HG02970 (cell line): Measurements from ENCODE around the gene COBL.

Experiments used
- ATAC-seq: cut with Tn5 transposase; IDR thresholded peaks from one replicate; pipeline ENCODE4 v1.9.1; 2021; ENCODE audit warnings: mild to moderate bottlenecking, moderate library complexity, moderate number of reproducible peaks; ENCODE audit not compliant: unreplicated experiment, low FRiP score

Gene COBL, protein sequence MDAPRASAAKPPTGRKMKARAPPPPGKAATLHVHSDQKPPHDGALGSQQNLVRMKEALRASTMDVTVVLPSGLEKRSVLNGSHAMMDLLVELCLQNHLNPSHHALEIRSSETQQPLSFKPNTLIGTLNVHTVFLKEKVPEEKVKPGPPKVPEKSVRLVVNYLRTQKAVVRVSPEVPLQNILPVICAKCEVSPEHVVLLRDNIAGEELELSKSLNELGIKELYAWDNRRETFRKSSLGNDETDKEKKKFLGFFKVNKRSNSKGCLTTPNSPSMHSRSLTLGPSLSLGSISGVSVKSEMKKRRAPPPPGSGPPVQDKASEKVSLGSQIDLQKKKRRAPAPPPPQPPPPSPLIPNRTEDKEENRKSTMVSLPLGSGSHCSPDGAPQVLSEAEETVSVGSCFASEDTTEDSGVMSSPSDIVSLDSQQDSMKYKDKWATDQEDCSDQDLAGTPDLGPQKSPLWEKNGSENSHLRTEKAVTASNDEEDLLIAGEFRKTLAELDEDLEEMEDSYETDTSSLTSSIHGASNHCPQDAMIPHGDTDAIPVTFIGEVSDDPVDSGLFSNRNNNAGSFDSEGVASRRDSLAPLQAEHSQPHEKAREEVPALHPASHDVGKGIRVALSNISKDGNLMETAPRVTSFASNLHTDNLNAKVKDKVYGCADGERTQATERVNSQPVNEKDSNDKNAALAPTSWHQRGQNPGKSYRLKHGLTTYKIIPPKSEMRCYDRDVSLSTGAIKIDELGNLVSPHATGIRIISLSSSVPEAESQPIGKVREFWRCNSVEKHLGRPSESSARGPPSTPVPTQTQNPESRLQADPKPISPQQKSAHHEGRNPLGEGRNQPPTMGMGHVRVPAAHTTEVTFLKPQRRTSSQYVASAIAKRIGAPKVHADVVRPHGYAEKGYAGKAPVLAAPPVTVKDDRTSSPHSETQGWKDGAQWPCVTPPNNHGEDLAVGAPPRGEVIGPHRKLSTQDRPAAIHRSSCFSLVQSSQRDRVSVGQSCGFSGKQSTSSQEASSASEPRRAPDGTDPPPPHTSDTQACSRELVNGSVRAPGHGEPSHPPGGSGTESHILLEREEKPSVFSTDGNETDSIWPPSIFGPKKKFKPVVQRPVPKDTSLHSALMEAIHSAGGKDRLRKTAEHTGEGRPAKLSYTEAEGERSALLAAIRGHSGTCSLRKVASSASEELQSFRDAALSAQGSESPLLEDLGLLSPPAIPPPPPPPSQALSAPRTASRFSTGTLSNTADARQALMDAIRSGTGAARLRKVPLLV

DNA sequence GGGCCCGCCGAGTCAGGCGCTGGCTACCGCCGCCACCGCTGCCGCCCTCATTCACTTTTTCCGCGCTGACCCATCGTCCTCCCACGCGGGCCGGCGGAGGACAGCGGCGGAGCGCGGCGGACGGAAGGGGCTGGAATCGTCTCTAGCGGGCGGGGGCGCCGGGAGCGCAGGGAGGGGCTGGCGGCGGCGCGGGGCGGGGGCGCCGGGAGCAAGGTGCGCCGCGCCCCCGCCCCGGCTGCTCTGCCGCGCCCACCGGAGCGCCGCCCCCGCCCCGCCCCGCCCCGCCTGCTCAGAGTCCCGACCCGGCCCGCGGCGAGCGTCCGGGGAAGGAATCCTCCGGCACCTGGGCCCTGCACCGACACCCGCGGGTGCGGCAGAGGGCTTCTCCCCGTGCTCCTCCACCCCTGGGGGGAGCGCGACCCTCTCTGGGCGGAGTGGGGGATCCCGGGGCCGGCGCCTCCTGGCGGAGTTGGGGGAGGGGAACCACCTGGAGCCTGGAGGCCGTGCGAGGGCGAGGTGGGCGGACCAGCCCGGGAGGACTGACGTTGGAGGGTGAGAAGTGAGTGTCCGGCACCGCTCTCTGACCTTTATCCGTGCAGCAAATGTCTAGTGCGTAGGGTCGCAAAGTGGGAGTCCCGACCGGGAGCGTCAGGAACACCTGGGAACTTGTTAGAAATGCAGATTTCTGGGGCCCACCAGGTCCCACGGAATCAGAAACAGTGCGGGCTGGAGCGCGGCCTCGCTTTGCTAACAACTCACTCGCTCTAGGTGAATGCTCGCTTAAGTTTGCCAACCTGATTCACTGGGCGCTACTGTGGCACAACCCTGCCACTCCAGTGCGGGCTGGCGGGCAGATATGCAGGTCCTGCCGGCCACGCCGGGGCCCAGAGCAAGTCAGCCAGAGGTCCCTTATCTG lies at the start of gene COBL:
TSS of gene COBL (minus strand) at position 144 of the 916 bp plus-strand sequence. CDS start 176 bp downstream, outside the sequence.
- no peak for ATAC-seq

DNA sequence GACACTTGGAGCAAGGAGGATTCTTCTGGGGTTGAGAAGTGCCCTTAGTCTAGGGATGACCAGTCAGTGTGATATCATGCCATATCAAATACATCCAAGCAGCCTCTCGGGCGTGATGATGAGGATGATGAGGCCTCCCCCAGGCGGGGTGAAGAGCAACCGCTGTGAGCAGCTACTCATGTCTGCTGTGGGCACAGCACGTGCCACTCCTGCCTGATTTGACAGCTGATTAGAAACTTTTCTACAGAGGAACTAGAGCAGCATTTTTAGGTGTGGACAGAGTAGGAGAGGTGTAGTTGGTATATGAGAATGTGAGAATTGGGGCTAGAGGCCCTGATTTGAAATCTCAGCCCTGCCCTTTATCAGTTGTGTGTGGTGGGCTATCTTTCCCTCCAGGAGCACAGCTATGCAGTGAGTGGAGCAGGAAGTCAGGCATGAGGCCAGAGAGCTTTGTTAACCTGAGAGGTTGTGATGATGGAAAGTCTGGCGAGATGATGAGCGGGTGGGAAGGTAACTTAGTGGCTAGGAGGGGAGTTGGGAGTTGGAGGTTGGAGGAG lies 49.6 kb upstream of the COBL start:
- no peak for ATAC-seq

DNA sequence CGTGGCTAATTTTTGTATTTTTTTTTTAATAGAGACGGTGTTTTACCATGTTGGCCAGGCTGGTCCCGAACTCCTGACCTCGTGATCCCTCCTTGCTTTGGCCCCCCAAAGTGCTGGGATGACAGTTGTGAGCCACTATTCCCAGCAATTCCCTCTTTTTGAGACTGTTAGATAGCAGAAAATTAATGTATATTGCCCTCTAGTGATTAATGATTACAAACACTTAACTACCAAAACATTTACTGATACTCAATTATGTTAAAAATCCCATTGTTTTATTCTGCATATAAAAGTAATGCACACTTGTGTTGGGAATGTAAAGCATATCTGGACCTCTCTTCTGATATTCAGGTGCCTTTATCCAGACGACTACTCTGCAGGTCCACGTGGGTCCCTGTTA lies 41.2 kb upstream of the COBL start:
- ATAC-seq = no peak

DNA sequence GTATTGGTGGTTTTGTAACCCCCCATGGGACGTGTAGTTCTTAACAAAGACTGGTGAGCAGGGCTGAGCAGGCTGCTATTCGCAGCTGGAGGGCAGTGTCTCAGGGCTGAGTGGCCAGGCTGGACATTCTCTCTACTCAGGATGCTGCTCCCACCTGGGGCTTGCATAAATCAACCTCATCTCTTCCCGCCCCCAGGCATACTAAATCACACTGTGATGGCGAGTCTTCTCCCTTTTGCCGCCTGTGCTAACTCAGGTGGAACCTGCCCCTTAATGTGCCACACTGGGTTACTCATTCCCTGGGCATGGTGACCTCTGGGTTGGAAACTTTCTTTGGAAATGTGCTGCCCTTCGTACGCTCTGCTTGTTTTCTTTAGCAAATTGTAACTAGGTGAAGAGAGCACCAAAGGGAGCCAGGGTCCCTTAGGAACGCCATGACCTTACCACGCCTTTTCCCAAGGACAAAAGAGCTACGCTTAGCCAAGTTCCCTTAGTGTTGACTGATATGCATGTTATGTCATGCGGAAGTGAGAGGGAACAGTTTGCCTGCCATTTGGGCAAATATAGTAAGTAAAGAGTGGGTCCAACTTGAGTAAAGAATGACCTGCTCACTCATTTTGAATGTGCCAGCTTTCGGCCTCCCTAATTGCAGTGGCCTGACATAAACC lies 40.4 kb upstream of the COBL start:
- ATAC-seq = no peak

DNA sequence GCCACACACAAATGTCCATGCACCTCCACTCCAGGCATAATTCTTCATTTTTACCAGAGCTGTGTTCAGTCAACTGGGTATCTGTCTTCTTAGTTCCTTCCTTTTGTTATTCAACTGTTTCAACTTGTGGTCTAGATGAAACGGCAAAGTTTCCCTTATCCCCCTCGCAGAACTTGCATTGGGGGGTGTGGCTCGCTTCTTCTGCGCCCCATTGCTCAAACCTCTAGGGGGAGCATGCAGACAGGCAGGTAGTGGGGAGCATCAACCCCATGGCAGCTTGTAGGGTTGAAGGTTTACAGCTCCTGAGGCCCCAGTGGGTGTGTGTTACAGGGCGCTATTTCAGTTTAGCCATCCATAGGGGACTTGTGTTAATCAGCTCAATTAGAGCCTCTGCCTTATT lies 38.3 kb upstream of the COBL start:
- no peak for ATAC-seq

DNA sequence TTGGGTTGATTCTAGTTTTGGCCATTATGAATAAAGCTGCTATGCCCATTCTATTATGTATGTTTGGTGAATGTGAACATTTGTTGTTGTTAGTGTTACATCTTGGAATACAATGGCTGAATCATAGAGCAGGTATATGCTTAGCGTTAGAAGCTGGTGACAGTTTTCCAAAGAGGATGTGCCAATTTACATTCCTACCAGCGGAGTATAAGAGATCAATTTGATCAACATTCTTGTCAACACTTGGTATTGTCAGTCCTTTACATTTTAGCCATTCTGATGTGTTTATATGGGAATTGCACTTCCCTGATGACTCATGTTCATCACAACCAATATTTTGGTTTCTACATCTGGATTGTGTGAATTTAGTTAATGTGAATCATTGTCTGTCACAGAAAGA lies 37.8 kb upstream of the COBL start:
- no peak for ATAC-seq

DNA sequence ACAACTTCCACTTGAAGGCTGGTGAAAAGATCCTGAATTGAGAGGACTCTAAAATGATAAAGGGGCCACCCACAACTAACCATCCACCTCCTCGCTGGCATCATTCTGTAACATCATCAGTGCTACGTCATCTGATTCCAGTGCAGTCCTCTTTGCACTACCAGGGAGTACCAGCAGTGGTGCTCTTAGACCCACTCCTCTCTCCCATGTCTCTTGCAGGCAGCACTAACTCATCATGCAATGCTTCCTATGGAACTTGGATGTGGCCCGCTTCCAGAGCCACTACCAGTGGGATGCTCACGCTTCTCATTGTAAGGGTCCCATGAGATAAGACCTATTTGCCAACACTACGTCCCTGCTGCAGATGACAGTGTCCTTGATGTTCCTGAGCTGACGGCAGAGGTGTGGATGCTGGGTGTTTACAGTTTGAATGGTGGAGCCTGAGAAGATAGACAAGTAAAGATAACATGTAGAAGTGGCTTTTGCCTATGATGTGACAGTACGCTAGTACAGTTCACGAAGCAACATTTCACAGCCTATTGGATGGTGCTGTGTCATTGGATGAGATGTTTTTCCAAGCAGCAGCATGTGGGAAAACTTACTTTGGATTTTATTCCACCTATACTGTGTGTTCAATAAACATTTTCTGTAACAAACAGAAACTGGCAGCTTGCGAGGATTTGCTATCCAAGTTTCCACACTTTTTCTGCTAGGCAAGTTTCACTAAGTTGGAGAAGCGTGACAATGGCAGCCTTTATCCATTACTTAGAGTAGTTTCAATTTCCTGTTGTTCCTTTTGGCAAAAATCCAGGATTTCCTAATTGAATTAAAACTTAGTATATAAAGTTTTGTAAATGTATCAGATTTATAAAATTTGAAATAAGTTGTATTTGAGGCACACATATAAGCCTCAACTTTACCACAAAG lies 35.8 kb upstream of the COBL start:
- ATAC-seq = no peak

DNA sequence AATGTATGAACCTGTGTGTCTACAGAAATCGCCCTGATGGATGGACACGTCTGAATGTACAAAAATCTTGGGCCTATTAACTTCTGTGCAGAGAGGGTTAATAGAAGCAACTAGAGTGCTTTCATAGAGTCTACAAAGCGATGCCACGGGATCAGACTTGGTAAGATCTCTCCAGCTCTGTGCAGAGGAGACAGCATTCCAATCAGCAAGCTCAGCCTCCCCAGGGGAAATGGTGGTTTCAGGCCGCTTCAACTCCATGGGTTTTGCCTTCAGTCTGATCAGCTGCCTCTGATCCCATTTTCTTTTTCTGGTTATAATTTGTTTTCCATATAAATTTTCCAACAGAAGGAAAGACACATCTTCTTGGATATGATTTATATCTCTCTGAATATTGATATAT lies 35.1 kb upstream of the COBL start:
- ATAC-seq = no peak

DNA sequence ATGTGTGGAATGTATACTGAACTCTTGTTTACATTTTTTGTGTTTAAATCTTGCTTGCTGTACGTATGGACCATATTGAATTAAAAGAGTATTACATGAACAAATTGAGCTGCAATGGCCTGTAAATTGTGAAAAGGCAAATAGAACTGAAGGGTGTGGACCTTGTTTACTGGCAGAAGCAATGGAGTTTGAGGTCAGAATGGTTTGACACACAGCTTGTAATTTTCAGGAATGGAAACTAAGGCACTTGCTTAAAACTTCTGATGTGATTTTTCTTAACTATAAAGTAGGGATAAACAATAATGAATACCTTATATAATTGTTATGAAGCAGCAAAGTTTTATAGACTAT lies 33.9 kb upstream of the COBL start:
- ATAC-seq = no peak

DNA sequence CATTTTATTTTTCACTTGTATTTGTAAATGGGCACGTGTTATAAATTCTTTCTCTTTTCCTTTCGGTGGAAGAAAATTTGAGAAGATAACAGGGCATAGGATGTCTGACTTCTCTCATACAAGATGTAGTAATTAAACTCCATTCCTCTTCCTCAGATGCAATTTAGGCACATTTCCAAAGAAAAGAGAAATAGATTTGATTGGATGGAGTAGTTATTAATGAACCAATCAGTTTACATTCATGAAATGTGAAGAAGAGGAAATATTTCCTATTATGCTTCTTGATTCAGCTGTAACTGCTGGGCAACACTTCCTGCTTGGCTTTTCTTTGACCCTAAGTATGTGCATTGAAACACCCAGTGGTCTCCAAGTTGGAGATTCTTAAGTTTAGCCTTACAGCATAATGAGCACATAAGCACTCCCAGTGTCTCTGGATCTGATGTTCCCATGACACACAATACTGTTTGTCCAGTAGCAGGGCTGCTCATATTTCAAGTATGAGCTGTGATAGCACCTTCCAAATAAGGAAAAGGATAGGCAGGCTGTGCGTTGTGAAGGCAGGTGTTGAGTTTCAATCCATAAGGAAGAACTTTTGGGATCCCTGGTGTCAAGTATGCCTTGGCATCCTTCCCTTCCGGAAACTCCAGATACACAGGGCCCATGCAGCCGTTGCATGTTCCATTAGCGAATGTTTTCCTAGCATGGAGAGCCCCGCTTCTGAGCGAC lies 33.4 kb upstream of the COBL start:
- no peak for ATAC-seq

DNA sequence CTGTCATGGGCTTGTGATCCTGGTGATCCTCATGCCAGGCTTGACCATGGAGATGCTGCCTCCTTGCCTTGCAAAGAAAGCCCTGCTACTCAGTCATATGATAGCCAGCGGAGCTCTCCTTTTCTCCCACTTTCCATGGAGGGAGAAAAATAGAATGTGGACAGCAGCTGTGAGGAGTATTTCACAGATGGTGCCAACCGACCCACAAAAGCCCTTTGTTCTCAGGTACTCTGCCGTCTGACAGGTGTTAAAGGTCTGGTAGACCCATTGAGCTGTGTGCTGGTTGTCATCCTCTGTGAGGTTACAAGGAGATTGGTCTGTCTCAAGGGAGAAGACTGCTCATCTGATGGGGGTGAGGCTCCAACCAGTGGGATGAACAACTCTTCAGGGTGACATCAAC lies 29.5 kb upstream of the COBL start:
- ATAC-seq = no peak

DNA sequence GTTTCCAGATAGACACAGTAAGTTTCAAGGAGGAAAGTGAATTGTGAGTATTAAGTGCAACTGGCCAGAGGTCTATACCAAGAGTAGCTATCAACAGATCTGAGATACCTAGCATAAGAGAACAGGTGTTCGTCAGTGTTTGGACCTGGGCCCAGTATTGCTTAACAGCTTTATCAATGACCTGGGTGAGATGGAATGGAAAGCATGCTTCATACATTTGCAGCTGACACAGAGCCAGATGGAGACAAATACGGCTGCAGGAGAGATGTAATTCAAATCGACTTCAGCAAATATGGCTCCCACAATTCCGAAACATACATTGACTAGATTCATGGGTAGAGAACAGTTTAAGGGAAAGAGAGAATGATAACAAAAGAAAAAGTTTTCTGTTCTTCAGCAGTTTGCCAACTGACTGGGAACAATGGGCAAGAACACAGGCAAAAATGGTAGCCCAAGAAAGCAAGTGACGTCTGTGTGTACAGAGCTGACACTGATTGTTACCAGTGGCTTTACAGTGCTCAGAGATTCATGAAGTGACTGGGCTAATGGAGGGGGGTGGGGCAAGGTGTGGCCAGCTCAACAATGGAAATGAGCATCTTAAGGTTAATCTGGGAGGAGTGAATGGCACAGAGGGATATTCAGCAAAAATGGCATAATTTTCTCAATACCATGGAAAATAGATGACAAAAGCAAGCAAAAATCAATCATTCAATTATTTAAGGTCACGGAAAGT lies 28.0 kb upstream of the COBL start:
- no peak for ATAC-seq

DNA sequence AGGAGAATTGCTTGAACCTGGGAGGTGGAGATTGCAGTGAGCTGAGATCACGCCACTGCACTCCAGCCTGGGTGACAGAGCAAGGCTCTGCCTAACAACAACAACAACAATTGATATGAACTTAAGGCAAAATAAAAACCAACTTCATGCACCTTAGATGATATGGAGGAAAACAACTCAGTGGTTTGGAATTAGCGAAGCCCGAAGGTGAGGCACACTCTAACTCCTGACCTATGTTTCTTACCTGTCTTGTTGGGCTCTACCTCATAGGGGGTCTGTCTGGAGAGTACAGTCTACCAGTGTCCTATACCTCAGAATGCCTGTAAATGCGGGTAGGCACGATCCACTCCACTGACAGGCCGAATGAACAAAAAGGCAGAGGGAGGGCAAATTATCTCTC lies 24.3 kb upstream of the COBL start:
- no peak for ATAC-seq

DNA sequence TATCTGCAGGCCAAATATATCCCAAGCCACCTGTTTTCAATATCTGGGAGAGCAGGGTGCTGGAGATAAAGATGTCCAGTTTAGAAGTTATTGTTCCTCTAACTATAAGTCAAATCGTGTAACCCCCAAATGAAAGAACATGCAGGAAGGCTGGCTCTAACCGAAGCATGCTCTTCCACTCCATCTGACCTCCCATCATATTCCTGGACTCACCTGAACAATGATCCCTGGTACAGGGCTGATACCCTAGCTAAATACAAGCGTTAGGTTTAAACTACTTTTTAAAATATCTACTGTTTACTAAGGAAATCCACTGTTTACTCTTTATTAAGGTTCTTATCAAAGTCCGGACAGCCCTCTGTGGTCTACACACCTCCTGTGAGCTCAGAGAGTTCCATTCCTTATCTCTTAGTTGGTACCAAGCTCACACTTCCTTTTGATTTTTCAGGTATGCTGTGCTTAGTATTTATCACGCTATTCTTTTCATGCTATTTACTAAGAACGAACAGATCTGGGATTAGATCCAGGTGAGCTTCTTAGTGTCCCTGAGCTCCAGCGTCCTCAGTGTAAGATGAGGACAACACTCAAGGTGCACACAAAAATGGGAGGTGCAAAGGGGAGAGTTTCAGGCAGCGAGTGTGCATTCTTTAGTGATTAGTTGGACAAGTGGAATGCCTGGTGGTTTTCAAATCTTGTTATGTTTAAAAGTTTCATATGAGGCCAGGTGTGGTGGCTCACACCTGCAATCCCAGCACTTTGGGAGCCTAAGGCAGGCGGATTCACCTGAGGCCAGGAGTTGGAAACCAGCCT lies 23.6 kb upstream of the COBL start:
- no peak for ATAC-seq

DNA sequence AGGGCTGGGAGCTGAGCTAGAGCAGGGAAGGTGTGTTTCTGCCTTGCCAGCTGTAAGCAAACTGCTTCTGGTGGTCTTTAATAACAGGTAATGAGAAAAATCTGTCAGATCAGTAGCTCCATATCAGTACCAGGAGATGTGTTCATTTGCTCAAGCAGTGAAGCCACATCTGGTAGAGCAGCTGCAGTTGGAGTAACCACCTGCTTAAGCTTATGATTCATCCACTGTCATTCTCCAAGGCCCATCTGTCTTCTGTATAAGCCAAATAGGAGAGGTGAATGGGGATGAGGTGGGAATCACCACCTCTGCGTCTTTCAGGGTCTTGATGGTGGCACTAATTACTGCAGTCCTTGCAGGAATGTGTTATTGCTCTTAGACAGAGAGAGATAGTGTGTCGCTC lies 18.4 kb upstream of the COBL start:
- no peak for ATAC-seq

DNA sequence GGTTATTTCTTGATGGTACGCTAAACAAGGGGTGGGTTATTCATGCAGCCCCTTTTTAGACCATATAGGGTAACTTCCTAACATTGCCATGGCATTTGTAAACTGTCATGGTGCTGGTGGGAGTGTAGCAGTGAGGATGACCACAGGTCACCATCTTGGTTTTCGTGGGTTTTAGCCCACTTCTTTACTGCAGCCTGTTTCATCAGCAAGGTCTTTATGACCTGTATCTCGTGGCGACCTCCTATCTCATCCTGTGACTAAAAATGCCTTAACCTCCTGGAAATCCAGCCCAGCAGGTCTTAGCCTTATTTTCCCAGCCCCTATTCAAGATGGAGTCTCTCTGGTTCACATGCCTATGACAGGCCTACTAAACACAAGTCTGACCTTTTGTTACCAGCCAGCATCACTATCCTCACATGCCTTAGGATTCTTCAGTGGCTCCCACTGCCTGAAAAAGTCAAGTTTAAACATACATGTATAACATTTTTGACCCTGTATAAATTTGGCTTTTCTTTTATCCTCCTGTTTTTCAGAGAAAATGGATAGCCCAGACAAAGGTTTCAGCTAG lies 13.2 kb upstream of the COBL start:
- ATAC-seq = no peak
